Ecto neural progenitor cell (in vitro differentiated cells): Measurements from ENCODE around the gene ATP8A1.
"Not testable (repeated sequence)": the region's sequence is repeated elsewhere in the genome, so short reads cannot be mapped to it uniquely, and the experiment has no call there.

Experiments
- DNase-seq: peaks from one replicate; pipeline ENCODE4 v3.0.0-alpha.2; 2018; ENCODE audit warnings: low spot score

The ATP8A1 gene

DNA sequence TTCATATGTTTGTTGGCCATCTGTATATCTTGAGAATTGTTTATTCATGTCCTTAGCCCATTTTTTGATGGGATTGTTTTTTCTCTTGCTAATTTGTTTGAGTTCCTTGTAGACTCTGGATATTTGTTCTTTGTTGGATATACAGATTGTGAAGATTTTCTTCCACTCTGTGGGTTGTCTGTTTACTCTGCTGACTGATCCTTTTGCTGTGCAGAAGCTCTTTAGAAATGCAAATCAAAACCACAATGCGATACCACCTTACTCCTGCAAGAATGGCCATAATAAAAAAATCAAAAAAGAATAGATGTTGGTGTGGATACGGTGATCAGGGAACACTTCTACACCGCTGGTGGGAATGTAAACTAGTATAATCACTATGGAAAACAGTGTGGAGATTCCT is 189.1 kb downstream of the ATP8A1 start:
- not testable (repeated sequence) for DNase-seq

DNA sequence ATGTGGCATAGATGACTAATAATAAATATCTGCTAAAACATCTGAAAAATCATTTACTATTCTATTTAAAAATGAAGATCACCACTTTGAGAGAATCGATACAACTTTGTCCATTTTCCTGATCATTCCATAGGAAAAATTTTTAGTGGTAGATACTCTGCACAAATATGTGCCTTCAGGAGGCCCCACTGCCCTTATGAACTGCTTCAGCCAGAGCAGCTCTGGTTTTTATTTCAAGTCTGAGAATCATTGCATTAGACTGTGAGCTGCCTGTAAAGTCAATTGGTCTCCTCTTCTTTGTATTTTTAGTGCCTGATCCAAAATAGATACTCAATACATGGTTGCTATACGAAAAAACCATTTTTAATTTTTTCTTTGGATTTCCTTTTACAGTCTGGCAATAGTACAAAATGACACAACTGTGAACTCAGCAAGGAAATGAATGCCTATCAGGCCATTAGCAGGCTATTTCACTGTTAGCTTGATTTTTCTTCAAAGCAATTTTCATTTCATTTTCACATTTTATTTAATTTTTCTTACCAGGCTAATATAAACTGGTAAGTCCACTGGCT is 190.5 kb downstream of the ATP8A1 start:
- no peak for DNase-seq

DNA sequence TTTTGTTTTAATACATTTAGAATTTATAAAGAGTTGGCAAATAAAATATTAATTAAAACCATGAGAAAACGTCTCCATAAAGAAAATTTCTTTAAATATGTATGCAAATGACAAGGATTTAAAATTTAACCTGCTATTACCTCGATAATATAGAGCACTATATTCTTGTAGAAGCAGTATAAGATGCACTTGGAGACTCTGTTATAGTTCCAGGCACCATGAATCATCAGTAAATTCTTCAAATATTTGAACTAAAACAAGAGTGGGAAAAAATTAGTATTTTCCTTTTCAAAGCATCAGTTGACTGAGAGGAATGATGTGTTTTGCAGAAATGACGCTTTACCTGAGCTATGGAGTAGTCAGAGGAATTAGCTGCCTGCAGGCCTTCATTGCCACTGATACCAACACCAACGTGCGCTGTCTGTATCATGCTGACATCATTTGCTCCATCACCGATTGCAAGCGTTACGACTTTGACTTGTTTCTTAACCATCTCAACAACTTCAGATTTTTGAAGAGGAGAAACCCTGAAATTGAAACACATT is 192.3 kb downstream of the ATP8A1 start:
- DNase-seq = no peak

DNA sequence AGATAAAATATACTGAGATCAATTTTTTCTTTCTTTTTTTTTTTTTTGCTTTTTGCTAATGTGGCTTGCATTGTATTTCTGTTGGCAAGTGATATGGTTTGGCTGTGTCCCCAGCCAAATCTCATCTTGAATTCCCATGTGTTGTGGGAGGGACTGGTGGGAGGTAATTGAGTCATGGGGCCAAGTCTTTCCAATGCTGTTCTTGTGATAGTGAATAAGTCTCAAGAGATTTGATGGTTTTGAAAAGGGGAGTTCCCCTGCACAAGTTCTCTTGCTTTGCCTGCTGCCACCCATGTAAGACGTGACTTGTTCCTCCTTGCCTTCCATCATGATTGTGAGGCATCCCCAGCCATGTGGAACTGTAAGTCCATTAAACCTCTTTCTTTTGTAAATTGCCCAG is 195.7 kb downstream of the ATP8A1 start:
- DNase-seq = not testable (repeated sequence)

GRCh38 chr4:42460043-42460442 is 196.9 kb downstream of the ATP8A1 start:
- DNase-seq = no peak

DNA sequence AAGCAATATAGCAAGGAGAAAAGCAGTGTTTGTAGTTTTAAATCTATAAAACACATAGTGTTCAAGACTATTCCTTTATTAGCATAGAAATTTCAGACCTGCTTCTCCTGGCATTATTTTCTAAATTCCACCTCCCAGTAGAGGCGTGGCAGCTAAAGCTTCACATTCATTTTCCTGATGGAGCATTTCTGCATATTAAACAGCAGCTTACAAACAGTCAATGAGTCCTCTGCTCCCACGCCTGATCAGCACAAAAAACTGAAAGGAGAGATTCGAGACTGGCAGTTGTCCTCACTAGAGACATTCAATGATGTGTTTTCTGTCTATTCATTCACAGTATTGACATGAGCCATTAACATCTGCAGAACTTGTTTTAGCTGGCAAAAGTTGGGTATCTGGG is 198.2 kb downstream of the ATP8A1 start:
- no peak for DNase-seq

GRCh38 chr4:42454755-42455420 is 202.0 kb downstream of the ATP8A1 start:
- DNase-seq = no peak

DNA sequence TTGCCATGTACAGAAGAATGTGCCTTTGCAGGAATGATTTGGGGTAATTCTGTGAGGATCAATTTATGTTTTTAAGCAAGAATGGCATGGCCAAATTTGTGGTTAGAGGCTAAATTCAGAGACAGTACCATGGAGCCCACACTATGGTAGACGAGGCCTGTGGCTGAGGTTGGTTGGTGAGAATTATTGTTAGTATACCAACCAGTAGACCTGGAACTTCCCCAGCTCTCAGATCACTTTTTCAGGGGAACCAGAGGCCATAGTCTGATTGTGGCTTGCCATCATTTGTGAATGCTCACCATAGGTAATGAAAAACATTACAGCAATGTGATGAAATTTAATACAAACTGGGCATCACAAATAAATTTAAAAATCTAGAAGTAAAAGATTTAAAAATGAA is 203.3 kb downstream of the ATP8A1 start:
- DNase-seq = no peak

DNA sequence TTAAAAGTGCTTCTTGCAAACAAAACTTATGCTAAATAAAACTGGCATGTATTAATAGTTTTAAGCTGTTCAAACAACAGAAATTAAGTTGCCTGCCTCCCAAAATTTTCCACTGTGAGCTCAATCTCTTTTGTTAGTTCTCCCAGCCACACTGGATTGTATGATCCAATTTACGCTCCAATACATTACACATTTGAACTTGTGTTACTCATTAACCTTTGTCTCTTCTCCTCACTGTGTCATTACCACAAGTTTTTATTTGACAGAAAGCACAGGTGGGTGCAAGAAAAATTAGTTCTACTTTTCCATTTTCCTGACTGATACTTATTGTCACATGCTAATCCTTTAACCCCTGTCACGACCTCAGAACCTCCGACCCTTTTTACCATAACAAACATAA is 204.1 kb downstream of the ATP8A1 start:
- no peak for DNase-seq

GRCh38 chr4:42446823-42447222 is 210.1 kb downstream of the ATP8A1 start:
- no peak for DNase-seq

DNA sequence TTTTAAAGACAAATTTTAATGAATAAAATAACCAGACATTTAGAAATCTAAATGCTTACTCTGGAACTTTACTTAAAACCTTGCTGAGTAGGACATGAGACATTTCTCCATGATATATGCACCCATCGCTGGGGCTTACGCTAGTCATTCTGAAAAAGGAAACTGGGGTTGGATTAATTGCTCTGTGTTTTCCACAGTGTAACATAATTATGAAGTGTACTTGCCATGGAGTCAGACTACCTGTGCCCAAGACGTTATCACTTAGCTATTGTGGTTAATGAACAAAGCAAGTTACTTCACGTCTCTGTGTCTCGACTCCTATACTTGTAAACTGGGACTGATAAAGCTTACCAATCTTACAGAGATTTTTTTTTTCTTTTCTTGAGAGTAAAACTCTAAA is 211.9 kb downstream of the ATP8A1 start:
- no peak for DNase-seq

- DNase-seq = no peak
Measured at GRCh38 chr4:42442601-42443000, 214.3 kb downstream of the ATP8A1 start.

GRCh38 chr4:42440083-42440482 is 216.8 kb downstream of the ATP8A1 start:
- DNase-seq = no peak

DNA sequence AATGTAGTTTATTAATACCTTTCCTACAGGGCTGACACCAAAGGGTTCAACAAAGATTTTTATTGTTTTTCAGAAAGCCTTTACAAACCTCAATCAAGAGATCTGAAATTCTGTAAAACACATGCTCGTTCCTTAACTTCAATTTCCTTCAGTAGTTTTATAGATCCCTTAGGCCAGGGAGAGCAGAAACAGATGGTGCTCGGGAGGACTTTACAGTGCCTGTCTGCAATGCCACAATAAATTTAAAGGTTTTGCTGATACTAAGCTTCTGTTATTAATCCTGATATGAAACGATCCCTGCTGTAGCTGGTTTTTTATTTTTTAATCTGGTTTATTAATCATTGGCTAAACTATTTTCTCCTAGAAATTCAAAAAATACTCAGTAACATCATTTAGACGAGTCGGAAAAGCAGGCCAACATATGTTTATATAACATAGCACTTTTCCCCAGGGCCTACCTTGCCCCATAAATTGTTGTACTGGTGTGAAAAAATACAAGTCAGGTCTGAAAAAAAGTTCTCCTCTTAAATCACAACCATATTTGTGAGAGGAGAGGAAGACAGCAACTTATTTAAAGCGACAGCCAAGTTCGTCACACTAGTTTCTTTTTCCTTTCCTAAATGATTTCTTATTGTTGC is 219.9 kb downstream of the ATP8A1 start:
- no peak for DNase-seq

DNA sequence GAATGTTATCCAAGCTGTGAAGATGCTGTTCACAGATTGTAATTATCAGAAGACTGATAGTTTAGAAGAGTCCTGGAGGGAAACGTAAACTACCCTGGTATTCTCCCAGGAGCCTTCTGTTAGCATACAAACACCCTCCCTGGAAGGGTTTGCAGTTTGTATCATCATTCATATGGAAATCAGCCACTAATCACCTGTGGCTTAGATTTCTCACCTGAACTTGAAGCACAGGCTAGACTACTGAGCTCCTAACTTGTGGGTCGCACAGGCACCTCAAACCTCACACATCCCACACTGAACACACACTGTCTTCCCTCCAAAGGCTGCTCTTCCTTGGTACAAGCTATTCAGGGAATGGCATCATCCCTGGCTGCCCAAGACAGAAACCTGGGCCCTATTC is 228.9 kb downstream of the ATP8A1 start:
- DNase-seq = no peak

DNA sequence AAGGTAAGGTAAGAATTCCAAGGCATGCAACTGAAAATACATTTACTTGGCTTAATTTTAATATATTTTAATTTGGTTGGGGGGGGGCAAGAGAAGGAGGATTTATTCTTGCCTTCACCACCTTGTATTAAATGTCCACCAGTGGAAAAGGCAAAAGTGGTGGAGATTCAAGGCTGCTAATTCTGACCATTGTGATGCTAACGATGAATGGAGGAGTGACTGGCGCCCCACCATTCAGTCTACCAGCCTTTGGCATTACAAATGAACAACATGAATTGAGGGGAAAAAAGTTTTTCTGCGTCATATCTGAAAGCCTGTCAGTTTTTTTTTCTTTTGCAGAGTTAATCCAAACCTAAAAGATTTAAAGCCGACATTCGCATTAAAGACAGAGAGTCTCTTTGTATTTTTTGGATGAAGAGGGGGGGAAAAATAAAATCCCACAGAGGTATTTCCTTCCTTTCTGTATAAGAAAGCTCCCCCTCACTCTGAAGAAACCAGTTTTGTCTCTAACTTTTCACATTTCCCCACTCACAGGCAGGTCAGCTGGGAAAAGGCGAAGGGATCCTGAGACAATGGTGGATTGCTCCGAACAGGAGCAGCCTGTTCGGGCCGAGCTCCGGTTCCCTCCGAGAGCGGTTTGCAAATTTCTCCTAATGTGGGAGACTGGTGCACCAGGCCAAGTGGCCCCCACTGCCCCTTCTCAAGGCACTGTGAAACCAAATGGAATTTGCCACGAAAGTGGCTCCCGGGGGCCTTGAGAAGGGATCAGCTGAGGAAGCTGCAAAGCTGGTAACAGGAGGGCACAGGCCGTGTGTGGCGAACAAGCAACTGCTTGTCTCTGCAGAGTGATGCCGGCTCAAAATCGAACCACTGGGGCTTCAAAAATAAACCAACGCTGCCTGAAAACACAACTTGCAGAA is 231.5 kb downstream of the ATP8A1 start:
- DNase-seq = no peak

GRCh38 chr4:42420140-42420539 is 236.8 kb downstream of the ATP8A1 start:
- DNase-seq = no peak

DNA sequence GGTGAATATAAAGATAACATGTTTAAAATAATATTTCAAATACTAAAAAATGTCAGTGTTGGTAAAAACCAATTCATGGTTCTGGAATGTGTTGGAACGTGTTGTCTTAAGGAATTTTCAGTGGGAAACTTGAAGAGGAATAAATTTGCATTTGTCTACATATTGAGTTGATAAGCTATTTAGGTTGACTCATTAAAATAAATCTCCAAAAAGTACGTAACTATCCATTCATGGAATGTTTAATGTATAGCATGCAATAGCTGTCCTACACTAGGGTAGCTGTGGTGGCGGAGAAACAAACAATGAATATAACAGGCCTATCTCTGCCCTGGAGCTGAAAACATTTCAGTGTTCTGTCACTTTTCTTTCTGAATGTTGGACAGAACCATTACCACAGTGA is 239.4 kb downstream of the ATP8A1 start:
- DNase-seq = no peak

- DNase-seq = no peak
Measured at GRCh38 chr4:42416017-42416416, 240.9 kb downstream of the ATP8A1 start.

GRCh38 chr4:42415281-42415680 is 241.6 kb downstream of the ATP8A1 start:
- no peak for DNase-seq

GRCh38 chr4:42412251-42412650 is 244.7 kb downstream of the ATP8A1 start:
- DNase-seq = no peak

DNA sequence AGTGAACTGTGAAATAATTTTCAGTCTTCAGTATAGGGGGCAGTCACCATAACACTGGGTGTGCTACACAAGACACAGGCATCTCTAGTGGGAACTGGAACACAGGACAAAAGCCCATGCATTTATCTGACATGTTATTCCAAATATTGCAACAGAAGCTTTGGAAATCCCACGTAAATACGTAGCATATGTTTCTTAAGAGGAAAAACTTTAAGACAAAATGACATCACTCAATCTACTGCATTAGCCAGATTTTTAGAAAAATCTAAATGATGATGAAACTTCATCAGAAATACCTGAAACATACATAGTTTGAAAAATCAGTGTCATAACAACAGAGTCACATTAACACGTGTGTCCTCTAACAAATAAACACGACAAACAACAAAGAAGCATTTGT is 245.1 kb downstream of the ATP8A1 start:
- DNase-seq = no peak
